Smooth muscle cell of the brain vasculature (primary cell): ENCODE results near the gene GJB3.
"Not testable (repeated sequence)": the region's sequence is repeated elsewhere in the genome, so short reads cannot be mapped to it uniquely, and the experiment has no call there.

Experiments used
- DNase-seq: peaks from one replicate; pipeline ENCODE4 v3.0.0-alpha.2; 2012; ENCODE audit warnings: low read depth, low spot score

Gene GJB3

DNA sequence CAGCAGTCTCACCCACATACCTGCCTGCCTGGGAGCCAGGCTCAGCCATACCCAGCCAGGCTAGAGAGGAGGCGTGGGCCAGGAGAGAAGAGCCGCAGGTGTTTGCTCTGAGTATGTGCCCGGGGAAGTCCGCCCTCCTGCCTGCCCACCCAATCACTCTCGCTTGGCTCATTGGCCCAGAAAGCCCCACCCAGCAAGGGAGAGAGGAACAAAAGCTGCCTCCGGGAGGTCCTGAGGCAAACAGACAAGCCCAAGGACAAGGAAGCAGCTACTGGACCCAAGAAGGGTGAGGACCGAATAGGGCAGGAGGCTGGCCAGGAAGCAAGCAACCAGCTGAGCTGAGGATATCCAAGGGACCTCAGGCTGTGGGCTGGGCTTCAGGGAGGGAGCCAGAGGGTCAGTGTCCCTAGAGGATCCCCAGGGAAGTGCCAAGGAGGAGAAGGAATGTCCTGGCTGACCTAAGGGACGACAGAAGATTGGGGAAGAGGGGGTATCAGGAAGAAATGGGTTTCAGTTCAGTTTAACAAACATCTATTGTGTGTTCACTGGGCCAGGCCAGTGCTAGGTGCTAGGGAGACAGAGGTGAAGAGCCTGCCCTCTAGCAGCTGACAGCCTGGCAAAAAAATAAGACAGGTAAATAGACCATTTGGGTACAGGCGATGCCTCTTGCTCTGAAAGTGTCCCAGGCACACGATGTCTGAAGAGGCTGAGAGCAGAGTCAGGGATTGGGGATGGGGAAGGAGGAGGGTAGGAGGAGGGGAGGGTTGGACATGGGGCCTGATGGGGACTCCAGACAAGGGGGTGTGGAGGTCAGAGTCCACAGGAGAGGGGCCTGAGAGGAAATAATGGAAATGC is 21.3 kb upstream of the GJB3 start, which contains the start of gene GJB4:
Gene GJB4 (plus strand): TSS at position 238 of the 855 bp plus-strand sequence. CDS start 1,515 bp downstream, outside the sequence.
- no peak for DNase-seq

DNA sequence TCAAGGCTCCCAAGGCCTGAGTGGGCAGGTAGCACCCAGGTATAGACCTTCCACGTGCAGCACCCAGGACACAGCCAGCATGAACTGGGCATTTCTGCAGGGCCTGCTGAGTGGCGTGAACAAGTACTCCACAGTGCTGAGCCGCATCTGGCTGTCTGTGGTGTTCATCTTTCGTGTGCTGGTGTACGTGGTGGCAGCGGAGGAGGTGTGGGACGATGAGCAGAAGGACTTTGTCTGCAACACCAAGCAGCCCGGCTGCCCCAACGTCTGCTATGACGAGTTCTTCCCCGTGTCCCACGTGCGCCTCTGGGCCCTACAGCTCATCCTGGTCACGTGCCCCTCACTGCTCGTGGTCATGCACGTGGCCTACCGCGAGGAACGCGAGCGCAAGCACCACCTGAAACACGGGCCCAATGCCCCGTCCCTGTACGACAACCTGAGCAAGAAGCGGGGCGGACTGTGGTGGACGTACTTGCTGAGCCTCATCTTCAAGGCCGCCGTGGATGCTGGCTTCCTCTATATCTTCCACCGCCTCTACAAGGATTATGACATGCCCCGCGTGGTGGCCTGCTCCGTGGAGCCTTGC is 19.7 kb upstream of the GJB3 start:
- no peak for DNase-seq

DNA sequence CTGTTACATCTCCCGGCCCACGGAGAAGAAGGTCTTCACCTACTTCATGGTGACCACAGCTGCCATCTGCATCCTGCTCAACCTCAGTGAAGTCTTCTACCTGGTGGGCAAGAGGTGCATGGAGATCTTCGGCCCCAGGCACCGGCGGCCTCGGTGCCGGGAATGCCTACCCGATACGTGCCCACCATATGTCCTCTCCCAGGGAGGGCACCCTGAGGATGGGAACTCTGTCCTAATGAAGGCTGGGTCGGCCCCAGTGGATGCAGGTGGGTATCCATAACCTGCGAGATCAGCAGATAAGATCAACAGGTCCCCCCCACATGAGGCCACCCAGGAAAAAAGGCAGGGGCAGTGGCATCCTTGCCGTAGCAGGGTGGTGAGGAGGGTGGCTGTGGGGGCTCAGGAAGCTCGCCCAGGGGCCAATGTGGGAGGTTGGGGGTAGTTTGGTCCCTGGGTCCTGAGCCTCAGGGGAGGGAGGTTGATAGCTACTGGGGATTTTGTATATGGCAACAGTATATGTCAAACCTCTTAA is 19.2 kb upstream of the GJB3 start:
- DNase-seq: no peak

DNA sequence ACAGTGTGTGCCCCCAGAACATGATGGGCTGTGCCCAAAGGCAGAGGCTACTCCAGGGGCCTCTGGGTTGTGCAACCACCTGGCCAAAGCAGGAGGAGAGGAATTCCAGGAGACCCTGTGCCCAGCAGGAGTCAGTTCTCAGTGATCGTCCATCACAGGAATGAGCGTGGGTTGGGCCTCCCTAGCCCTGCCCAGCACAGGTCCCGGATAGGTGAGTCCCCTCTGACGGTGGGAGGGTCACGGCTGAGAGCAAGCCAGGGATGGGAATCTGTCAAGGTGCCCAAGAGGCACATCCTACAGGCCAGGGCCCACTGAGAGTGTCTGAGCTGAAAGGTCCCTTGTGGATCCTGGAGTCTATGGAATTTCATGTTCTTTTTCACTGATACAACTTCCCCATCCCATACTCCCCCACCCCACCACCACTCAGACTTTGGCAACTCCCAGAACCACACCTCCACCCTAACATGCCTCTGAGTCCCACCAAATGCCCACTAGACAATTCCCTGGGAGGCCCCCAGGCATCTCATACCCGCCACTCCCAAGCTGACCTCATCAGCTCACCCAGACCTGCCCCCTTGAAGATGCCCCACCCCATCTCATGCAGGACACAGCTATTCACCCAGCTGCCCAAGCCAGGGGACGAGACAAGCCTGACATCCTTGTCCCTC is 18.4 kb upstream of the GJB3 start:
- no peak for DNase-seq

DNA sequence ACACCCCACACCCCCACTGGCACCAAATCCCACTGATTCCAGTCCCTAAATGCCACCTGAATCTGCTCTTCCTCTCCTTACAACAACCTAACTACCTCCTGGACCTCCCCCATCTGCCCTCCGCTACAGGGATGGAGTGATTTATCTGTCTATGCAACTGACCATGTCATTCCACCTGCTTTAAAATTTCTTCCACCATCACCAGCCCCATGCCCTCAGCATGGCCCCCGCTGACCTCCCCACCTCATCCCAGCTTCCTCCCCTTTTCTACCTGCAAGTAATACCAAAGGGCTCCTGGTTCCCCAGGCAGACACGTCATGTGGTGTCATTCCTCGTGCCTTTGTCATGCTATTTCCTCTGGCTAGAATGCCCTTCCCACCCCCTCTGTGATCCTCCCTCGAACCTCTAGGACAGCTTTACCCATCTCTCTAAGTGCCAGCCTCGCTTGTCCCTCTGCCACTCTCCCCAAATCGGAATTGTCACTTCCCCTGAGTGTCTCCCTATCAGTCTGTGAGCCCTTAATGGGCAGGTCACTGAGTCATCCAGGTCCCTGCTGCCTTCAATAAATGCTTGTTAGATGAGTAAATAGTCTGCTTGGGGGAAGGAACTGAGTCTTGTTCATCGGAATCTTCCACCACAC is 17.8 kb upstream of the GJB3 start:
- DNase-seq: no peak

DNA sequence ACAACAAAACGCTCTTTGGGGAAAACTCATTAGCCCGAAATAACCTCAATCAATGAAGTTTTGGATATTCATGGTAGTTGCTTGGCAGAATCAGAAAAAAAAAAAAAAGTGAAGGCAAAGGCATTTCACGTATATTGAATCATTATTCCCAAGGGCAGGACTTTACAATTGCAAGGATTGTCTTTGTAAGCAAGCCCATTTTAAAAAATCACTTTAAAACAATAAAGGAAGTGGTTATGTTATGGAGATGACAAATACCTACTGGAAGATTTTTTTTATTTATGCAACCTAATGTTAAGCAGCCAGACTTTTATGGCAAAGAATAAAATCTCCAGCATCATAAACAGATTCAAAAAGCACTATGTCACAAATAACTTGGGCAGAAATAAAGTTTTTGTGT is 12.2 kb upstream of the GJB3 start:
- no peak for DNase-seq

DNA sequence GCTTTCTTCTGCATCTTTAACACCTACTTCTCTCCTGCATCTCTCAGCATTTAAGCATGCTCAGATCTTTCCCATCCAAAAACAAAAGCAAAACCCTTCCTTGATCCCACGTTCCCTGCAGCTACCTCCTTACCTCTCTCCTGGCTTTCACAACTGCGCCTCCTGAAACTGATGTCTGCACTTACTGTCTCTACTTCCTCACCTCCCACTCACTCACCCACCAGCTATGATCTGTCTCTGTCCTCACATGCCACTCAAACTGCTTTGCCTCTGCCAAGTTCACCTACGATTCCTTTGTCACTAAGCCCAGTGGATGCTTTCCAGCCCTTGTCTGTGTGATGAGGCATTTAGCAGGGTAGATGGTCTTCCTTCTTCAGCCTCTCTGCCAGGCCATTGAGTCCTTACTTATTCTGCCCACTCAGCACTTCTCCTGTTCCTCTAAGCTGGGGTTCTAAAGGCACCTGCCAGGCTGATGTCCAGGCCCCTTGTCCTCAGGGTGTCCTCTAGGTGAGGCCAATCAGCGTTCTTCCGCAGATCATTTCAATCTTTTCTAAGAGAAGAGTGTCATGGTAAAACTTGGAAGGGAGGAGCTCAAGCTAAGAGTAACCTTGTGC is 10.0 kb upstream of the GJB3 start:
- DNase-seq: no peak

DNA sequence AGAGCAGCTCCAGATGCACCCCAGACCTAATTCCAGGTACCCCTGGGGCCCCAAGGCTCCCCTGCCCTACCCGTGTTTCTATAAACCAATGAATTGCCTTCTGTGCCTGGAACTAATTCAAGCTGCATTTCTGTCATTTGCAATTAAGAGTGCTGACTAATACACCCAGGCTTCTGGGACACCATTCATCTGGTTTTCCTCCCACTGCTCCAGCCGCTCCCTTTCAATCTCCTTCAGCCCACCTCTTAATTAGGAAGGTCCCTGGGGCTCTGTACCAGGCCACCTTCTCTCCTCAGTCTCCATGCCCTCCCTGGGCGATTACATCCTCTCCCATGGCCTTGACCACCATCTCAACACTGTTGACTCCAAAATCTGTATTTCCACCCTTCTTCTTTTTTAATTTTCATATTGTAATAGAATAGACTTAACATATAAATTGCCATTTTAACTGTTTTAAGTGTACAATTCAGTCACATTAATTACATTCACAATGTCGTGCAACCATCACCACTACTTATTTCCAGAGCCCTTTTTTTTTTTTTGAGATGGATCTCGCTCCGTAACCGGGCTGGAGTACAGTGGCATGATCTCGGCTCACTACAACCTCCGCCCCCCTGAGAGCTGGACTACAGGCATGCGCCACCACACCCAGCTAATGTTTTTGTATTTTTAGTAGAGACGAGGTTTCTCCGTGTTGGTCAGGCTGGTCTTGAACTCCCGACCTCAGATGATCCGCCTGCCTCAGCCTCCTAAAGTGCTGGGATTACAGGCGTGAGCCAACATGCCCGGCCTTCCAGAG is 9.2 kb upstream of the GJB3 start:
- no peak for DNase-seq

DNA sequence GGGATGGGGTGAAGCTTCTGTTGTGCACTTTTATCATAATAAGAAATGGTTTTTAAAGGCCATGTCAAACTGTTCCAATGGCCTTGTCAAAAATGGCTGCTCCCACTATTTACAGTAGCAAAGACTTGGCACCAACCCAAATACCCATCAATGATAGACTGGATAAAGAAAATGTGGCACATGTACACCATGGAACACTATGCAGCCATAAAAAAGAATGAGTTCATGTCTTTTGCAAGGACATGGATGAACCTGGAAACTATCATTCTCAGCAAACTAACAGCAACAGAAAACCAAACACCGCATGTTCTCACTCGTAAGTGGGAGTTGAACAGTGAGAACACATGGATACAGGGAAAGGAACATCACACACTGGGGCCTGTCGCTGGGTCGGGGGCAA is 7.9 kb upstream of the GJB3 start:
- not testable (repeated sequence) for DNase-seq

DNA sequence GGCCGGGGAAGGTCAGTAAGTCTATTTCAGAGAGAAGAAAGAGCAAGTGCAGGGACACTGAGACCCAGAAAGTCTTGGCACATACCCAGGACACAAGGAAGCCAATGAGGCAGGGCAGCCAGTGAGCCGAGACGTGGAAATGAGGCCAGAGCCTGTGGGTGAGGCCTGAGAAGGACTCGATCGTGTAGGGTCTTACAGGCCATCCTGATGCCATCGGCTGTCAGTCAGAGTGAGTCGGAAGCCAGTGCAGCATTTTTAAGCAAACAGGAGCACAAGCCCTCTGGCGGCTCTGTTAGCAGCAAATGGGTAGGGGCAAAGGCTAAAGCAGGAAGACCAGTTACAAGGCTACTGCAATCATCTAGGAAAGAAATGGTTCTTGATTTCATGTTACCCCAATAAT is 6.1 kb upstream of the GJB3 start:
- DNase-seq: no peak

DNA sequence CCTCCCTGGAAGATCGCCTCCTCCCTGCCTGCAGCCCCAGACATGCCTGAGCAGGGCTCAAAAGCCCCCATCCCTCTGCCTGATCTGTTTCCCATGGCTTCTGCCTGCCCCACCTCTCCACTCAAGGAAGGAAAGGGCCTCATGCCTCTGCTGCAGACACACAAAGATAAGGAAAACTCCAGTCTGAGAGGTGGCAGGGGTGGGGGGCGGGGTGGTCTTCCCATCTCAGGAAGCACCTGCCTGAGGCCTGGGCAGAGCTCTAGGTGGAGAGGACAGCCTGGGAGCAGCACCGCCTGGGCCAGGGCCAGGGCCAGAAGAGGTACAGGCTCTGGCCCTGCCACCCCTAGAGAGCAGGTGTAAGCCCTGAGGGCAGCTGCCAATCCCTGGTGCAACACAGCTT is 4.1 kb upstream of the GJB3 start:
- DNase-seq: no peak

DNA sequence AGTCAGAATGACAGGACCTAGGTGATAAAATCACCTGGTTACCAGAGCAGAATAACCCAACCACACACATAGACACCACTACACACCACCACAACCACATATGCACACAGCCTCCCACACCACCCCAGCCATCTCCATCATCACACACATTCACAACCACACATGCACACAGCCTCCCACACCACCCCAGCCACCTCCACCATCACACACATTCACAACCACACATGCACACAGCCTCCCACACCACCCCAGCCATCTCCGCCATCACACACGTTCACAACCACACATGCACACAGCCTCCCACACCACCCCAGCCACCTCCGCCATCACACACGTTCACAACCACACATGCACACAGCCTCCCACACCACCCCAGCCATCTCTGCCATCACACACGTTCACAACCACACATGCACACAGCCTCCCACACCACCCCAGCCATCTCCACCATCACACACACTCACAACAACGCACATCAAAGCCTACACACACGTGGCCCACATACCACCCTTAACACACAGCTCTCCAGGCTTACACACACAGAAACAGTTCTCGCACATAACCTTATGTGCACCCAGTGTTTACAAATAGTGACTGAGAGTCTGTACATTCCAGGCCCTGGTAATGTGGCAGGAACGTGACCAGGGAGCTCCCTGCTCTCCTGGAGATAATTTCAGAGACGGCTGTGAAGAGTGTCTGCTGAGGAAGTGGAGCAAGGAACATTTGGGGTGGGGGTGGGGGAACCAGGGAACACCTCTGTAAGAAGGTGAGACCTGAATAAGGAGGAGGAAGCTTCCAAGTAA is 3.3 kb upstream of the GJB3 start:
- DNase-seq: no peak

DNA sequence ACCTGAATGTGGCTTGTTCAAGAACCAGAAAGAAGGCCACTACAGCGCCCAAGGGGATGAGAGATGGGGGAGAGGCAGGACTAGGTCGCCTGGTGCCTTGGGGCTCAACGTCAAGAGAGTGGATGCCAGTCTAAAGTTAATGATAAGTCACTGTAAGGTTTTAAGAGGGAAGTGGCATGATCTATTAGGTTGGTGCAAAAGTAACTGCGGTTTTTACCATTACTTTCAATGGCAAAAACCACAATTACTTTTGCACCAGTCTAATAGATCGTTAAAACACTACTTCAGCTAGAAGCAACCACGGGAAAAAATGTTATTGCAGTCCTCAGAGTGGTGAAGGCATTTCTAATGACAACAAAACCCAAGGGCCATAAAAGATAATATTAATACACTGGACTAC is 2.6 kb upstream of the GJB3 start:
- no peak for DNase-seq

DNA sequence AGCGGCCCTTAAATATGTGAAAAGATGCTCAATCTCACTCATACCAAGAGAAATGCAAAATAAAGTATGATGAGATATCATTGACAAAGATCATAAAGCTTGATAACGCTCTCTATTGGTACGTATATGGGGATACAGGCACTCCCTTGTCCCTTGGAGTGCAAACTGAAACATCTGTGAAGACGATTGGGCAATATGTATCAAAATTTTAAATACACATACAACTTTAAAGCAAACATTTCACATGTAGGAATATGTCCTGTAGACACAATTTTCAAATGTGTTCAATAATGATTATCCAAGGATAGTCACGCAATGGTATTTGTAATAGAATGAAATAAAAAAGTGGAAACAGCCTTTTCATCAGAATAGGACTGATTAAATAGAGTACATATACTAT is 2.0 kb upstream of the GJB3 start:
- DNase-seq: no peak

DNA sequence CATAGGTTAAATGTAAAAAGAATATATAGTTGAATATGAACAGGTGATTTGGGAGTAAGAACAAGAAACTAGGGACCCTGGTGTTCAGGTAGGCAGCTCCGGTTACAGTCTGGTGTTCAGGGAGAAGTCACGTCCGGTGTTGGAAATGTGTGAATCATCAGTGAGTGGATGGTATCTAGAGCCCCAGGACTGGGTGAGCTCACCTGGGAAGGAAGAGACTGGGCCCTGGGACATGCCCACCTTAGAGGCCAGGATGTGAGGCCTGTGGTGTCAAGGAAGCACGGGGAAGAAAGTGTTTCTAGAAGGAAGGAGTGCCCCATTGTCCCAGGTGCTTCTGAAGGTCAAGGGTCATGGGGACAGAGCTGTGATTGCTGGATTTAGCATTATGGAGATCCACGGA is 1.5 kb upstream of the GJB3 start:
- DNase-seq: no peak

DNA sequence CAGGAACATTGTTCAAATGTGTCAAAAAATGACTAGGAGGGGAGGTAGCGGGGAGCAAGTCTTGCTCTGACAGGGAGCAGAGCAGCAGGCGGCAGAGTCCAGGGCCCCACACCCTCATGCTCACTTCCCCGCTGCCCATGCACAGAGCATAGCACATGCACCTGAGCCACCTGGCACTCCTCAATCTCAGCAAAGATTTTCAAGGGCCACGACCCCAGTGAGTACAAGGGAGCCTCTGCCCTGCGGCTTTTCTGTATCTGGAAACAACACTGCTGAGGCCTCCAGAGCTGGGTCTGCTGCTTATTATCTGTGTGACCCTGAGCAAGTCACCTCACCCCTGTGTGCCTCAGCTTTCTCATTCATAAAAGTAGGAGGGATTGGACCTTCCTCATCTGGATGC is 1.1 kb upstream of the GJB3 start:
- DNase-seq: no peak

DNA sequence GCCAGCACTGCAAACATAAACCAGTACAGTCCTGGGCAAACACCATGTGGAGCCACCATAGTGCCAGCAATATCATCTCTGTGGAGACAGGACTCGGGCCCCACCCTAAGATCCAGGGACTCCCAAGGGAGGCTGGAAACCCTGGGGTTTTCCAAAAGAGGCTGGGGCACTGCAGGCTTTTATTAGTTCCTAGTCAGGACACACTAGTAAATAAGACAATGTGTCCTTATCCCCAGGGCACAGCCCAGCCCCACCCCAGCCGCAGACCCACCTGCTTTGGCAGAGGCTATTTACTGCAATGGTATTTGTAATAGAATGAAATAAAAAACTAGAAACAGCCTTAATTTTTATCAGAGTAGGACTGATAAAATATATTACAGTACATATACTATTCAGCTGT is 486 bp upstream of the GJB3 start:
- DNase-seq: no peak

DNA sequence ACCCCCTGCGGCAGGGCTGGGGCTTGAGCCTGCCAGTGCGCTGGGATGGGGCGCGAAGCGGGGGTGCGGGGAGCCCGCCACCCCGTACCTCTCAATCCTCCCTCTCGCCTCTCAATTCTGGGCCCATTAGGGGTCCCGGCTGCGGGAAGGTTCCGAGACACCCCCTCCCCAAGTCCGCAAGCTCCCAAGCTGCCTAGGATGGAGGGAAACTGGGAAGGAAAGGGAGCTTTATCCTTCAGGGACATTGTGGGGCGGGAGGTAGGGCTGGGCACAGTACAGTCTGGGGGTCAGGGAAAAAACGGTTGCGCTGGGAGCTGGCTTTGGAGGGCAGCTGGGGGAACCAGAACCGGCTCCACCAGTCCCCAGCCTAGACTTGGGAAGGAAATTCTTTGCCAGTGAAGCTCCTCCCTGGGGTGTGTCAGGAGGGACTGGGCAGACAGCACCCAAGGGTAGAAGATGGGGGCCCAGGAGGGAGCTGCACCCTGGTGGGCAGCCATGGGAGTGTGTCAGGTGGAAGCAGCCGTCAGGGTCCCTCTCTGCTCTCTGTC is 904 bp downstream of the GJB3 start:
- no peak for DNase-seq

DNA sequence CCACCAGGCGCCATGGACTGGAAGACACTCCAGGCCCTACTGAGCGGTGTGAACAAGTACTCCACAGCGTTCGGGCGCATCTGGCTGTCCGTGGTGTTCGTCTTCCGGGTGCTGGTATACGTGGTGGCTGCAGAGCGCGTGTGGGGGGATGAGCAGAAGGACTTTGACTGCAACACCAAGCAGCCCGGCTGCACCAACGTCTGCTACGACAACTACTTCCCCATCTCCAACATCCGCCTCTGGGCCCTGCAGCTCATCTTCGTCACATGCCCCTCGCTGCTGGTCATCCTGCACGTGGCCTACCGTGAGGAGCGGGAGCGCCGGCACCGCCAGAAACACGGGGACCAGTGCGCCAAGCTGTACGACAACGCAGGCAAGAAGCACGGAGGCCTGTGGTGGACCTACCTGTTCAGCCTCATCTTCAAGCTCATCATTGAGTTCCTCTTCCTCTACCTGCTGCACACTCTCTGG is 3.8 kb downstream of the GJB3 start:
- no peak for DNase-seq
